DOHH2 (cell line): ENCODE results near the gene LRRC27.

Experiments used
- H3F3A ChIP-seq: fragments of 200-600 bp; sonication (generic), shearing (Covaris generic); 2 replicates; pipeline ENCODE4 v1.6.0; 2016; ENCODE audit warnings: antibody characterized with exemption, mild to moderate bottlenecking; ENCODE audit not compliant: control insufficient read depth, insufficient read depth
- H3K27ac ChIP-seq: fragments of 200-600 bp; sonication (generic); 2 replicates; pipeline ENCODE4 v1.5.1; 2014; ENCODE audit warnings: low read depth, mild to moderate bottlenecking, low read length, moderate library complexity
- H3K27me3 ChIP-seq: fragments of 200-600 bp; sonication (generic); 2 replicates; pipeline ENCODE4 v1.6.1; 2014; ENCODE audit warnings: mild to moderate bottlenecking, low read length, mixed read lengths; ENCODE audit not compliant: control insufficient read depth
- H3K36me3 ChIP-seq: fragments of 200-600 bp; sonication (generic); 2 replicates; pipeline ENCODE4 v1.6.1; 2014; ENCODE audit warnings: mild to moderate bottlenecking, low read length, moderate library complexity, mixed read lengths; ENCODE audit not compliant: control insufficient read depth
- H3K4me1 ChIP-seq: fragments of 200-600 bp; sonication (generic); 2 replicates; pipeline ENCODE4 v1.6.1; 2014; ENCODE audit warnings: mild to moderate bottlenecking, low read length, mixed read lengths; ENCODE audit not compliant: control insufficient read depth
- H3K4me2 ChIP-seq: fragments of 200-600 bp; sonication (generic); 2 replicates; pipeline ENCODE4 v1.6.0; 2014; ENCODE audit warnings: mild to moderate bottlenecking, low read length, moderate library complexity
- H3K4me3 ChIP-seq: fragments of 200-600 bp; sonication (generic); 2 replicates; pipeline ENCODE4 v1.5.1; 2014; ENCODE audit warnings: mild to moderate bottlenecking, low read length, mixed read lengths
- H3K79me2 ChIP-seq: fragments of 200-600 bp; sonication (generic); 2 replicates; pipeline ENCODE4 v1.6.1; 2014; ENCODE audit warnings: mild to moderate bottlenecking, low read length, mixed read lengths; ENCODE audit not compliant: control insufficient read depth
- H3K9me2 ChIP-seq: fragments of 200-600 bp; sonication (generic); replicated peaks from 2 replicates; pipeline ENCODE4 v1.6.1; 2014; ENCODE audit warnings: mild to moderate bottlenecking, low read length, mixed read lengths; ENCODE audit not compliant: control insufficient read depth
- H3K9me3 ChIP-seq: fragments of 200-600 bp; sonication (generic); 2 replicates; pipeline ENCODE4 v1.6.1; 2014; ENCODE audit warnings: antibody characterized with exemption, low read length, mixed read lengths; ENCODE audit not compliant: control insufficient read depth, insufficient read depth
- H4K20me1 ChIP-seq: fragments of 200-600 bp; sonication (generic); 2 replicates; pipeline ENCODE4 v1.6.0; 2014; ENCODE audit warnings: low read depth, mild to moderate bottlenecking, antibody characterized with exemption, low read length, moderate library complexity; ENCODE audit not compliant: control insufficient read depth, insufficient read depth
- EZH2phosphoT487 ChIP-seq: fragments of 200-600 bp; sonication (generic); IDR thresholded peaks from 2 replicates; pipeline ENCODE4 v1.6.1; 2017; ENCODE audit warnings: borderline replicate concordance, mild to moderate bottlenecking, antibody characterized with exemption, low read length, moderate library complexity, mixed read lengths
- TF ChIP-seq, protein P1 (sequence below): fragments of 200-600 bp; sonication (generic); IDR thresholded peaks from one replicate; pipeline ENCODE4 v1.5.1; 2014; ENCODE audit warnings: antibody characterized with exemption, mild to moderate bottlenecking, low read depth, low read length; ENCODE audit not compliant: poor library complexity, severe bottlenecking

LRRC27 gene

DNA sequence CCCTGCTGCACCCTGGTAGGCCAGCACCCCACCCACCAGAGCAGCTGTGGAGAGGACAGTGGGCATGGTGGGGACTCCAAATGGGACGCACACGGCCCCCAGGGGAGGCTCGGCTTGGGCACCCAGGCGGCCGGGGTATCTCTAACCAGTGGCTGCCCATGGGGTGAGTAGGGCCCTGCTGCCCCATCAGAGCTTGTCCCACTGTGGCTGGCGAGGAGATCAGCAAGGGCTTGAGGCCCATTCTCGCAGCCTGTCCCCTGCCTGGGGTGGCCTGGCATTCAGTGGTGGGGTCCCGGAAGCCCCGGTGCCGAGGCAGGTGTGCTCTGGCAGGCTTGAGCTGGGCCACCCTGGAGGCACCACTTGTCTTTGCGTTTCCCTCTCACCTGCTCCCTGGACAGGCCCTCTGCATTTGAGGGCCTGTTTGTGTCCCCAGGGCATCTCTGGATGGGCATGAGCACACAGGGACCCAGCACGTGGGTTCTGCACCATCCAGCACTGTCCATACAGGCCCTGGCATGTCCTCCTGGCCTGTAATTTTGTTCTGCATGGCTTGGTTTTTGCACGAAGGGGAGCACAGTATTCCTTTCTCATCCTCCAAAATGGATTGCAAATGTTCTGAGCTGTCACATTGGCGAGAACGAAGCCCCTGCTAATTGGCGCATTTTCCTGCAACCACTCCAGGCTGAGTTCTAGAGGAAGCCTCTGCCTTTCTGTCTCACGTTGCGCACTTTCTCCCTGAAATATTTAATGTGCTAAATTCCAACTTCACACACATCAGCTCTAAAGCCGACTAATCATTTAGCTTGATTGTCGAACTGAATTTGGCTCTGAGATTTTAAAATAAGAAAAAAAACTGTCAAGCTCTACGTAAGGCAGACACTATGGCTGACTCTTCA is 92.2 kb downstream of the LRRC27 start:
- no peak overlapping the region for H3K27ac ChIP-seq

GRCh38 chr10:132425029-132425756 is 93.2 kb downstream of the LRRC27 start:
- Histone ChIP-seq H3K36me3 (no peaks in the 10 kb centered on the region), H3K4me3 (no peak overlapping the region), H3K79me2 (no peaks in the 10 kb centered on the region), H3K9me2 (no peaks in the 10 kb centered on the region), H3K9me3 (no peaks in the 10 kb centered on the region; the same call in 1 of the 2 replicates), H3K27me3 (no peaks in the 10 kb centered on the region), H3K4me1 (peaks cover 48% of the 10 kb centered on the region), H3F3A (peaks cover 25% of the 10 kb centered on the region), H3K27ac (no peak overlapping the region), H3K4me2 (no peak overlapping the region), H4K20me1 (no peaks in the 10 kb centered on the region)
- TF ChIP-seq EZH2phosphoT487 = no peak
- TF ChIP-seq, protein P1, sequence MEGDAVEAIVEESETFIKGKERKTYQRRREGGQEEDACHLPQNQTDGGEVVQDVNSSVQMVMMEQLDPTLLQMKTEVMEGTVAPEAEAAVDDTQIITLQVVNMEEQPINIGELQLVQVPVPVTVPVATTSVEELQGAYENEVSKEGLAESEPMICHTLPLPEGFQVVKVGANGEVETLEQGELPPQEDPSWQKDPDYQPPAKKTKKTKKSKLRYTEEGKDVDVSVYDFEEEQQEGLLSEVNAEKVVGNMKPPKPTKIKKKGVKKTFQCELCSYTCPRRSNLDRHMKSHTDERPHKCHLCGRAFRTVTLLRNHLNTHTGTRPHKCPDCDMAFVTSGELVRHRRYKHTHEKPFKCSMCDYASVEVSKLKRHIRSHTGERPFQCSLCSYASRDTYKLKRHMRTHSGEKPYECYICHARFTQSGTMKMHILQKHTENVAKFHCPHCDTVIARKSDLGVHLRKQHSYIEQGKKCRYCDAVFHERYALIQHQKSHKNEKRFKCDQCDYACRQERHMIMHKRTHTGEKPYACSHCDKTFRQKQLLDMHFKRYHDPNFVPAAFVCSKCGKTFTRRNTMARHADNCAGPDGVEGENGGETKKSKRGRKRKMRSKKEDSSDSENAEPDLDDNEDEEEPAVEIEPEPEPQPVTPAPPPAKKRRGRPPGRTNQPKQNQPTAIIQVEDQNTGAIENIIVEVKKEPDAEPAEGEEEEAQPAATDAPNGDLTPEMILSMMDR = no peak

More for the DNA sequence above, 92.2 kb downstream of the LRRC27 start:
- H3K79me2 ChIP-seq = no peaks in the 10 kb centered on the region
- peak overlapping the region; percentile 91; the same call in 1 of the 2 replicates for H3K4me2 ChIP-seq
- H3K36me3 ChIP-seq = no peaks in the 10 kb centered on the region
- no peaks in the 10 kb centered on the region; the same call in 1 of the 2 replicates for H3K9me3 ChIP-seq
- H4K20me1 ChIP-seq = no peaks in the 10 kb centered on the region
- H3K27me3 ChIP-seq = no peaks in the 10 kb centered on the region
- peaks cover 28% of the 10 kb centered on the region for H3F3A ChIP-seq
- peaks cover 47% of the 10 kb centered on the region for H3K4me1 ChIP-seq
- no peaks in the 10 kb centered on the region for H3K9me2 ChIP-seq
- no peak overlapping the region for H3K4me3 ChIP-seq
- TF ChIP-seq, protein P1 = no peak
- TF ChIP-seq EZH2phosphoT487 = no peak

GRCh38 chr10:132425757-132426155 is 93.8 kb downstream of the LRRC27 start:
- Histone ChIP-seq H4K20me1 (no peaks in the 10 kb centered on the region), H3K36me3 (no peaks in the 10 kb centered on the region), H3K9me2 (no peaks in the 10 kb centered on the region), H3K27me3 (no peaks in the 10 kb centered on the region), H3K27ac (no peak overlapping the region), H3K4me2 (no peak overlapping the region), H3K9me3 (no peaks in the 10 kb centered on the region; the same call in 1 of the 2 replicates), H3K4me3 (no peak overlapping the region), H3K79me2 (no peaks in the 10 kb centered on the region), H3K4me1 (peaks cover 42% of the 10 kb centered on the region), H3F3A (peaks cover 19% of the 10 kb centered on the region)
- TF ChIP-seq, protein P1 = no peak
- no peak for TF ChIP-seq EZH2phosphoT487
